Keratinocyte (primary cell): Measurements from ENCODE around the gene OR7A5.

Experiments used
- CTCF ChIP-seq, 3 experiments: IDR thresholded peaks in 1 of 3; conservative IDR thresholded peaks in 1 of 3; optimal IDR thresholded peaks in 1 of 3; 2 replicates in 2 of 3; 3 replicates in 1 of 3; pipeline versions ENCODE3 to v1.5.1; 2011; ENCODE audit warnings: low read length in 3 of 3, mild to moderate bottlenecking in 3 of 3, moderate library complexity in 2 of 3, control low read depth in 1 of 3, inconsistent platforms in 1 of 3; ENCODE audit not compliant: insufficient read depth in 2 of 3; ENCODE audit errors: extremely low read depth in 1 of 3
- EZH2 ChIP-seq: IDR thresholded peaks from one replicate; pipeline ENCODE4 v1.6.1; 2012; ENCODE audit warnings: inconsistent platforms, mild to moderate bottlenecking, low read length, moderate library complexity

- TF ChIP-seq CTCF (optimal IDR thresholded peaks at IDR 0.05 in 1 of 3, IDR thresholded peaks at IDR 0.05 in 1 of 3, conservative IDR thresholded peaks at IDR 0.05 in 1 of 3; ENCODE audit: extremely low read depth in 1 of 3, insufficient read depth in 2 of 3, low read length in 3 of 3) = no peak
- TF ChIP-seq EZH2 = no peak
Observed at GRCh38 chr19:14796021-14796420, 39.0 kb downstream of the OR7A5 start.
